Measurements from ENCODE around the gene DNMBP. TPM values are rescaled to one million over a fixed set of nuclear protein-coding genes. Genes with fewer than 3 reads are reported as not detected.
A peak's percentile ranks its signal among the peaks of the same experiment; 100 is the strongest.

Gene DNMBP
- total RNA-seq, 1 donor: 62.4 TPM

GRCh38 chr10:99976886-99977665 is 32.7 kb downstream of the DNMBP start:
- TF ChIP-seq CTCF (IDR thresholded peaks at IDR 0.05; ENCODE audit: insufficient read depth, low read length): no peak
- DNase-seq (ENCODE audit: low read depth): peak; percentile 99
- H3K4me3 ChIP-seq (ENCODE audit: low read depth, low read length): peak overlapping the region; percentile 20

- no peak for TF ChIP-seq CTCF (IDR thresholded peaks at IDR 0.05; ENCODE audit: insufficient read depth, low read length)
- peak overlapping the region; percentile 34 for H3K4me3 ChIP-seq (ENCODE audit: low read depth, low read length)
- DNase-seq (ENCODE audit: low read depth): peak; percentile 92
Measured at GRCh38 chr10:99975942-99976809, 33.6 kb downstream of the DNMBP start.

GRCh38 chr10:99975106-99975829 is 34.5 kb downstream of the DNMBP start:
- no peak for DNase-seq (ENCODE audit: low read depth)
- H3K4me3 ChIP-seq (ENCODE audit: low read depth, low read length): no peak overlapping the region
- no peak for TF ChIP-seq CTCF (IDR thresholded peaks at IDR 0.05; ENCODE audit: insufficient read depth, low read length)

- DNase-seq (ENCODE audit: low read depth): no peak
- peak; percentile 39 for TF ChIP-seq CTCF (IDR thresholded peaks at IDR 0.05; ENCODE audit: insufficient read depth, low read length)
- H3K4me3 ChIP-seq (ENCODE audit: low read depth, low read length): no peak overlapping the region
Measured at GRCh38 chr10:99973190-99973589, 36.6 kb downstream of the DNMBP start.

GRCh38 chr10:99967961-99968360 is 41.8 kb downstream of the DNMBP start:
- no peak overlapping the region for H3K4me3 ChIP-seq (ENCODE audit: low read depth, low read length)
- TF ChIP-seq CTCF (IDR thresholded peaks at IDR 0.05; ENCODE audit: insufficient read depth, low read length): no peak
- DNase-seq (ENCODE audit: low read depth): no peak

GRCh38 chr10:99966306-99966705 is 43.4 kb downstream of the DNMBP start:
- DNase-seq (ENCODE audit: low read depth): peak; percentile 90

More at GRCh38 chr10:99966306-99966705, 43.4 kb downstream of the DNMBP start:
- no peak overlapping the region for H3K4me3 ChIP-seq (ENCODE audit: low read depth, low read length)
- TF ChIP-seq CTCF (IDR thresholded peaks at IDR 0.05; ENCODE audit: insufficient read depth, low read length): no peak
